IMR-90 (cell line): ENCODE measurements around the gene DISC1. TPM values are rescaled to one million over a fixed set of nuclear protein-coding genes. Genes with fewer than 3 reads are reported as not detected.

Experiments used
- ATAC-seq: fragments of 200-7000 bp; cut with Tn5 transposase; 2 replicates; pipeline ENCODE4 v1.9.1; 2020; ENCODE audit warnings: low read depth, mild to moderate bottlenecking, moderate library complexity
- BruUV-seq: library from RNA; stranded (reverse); fragments of 400-500 nt; replicated peaks from 2 replicates; lab custom pipeline; 2021; lab: Mats Ljungman, UMichigan
- CTCF ChIA-PET: fragments of 300-600 bp; formaldehyde crosslinking; extraction: SDS; loops from one replicate; lab custom pipeline; 2021; ENCODE audit warnings: antibody characterized with exemption; lab: Yijun Ruan, JAX
- POLR2A ChIA-PET: fragments of 300-600 bp; sonication (Branson Sonifier 250); formaldehyde crosslinking; loops from one replicate; lab custom pipeline; 2022; ENCODE audit warnings: antibody characterized with exemption; ENCODE audit not compliant: unreplicated experiment; lab: Charles Lee
- DNase-seq: peaks from one replicate; pipeline ENCODE4 v3.0.0; 2013
- H2AFZ ChIP-seq: replicated peaks from 2 replicates; pipeline ENCODE3; 2013; ENCODE audit warnings: low read length, mild to moderate bottlenecking; ENCODE audit not compliant: poor library complexity
- H2AK5ac ChIP-seq: 2 replicates; pipeline ENCODE4 v1.6.1; 2013; ENCODE audit warnings: low read depth, low read length, inconsistent platforms
- H2AK9ac ChIP-seq: replicated peaks from 2 replicates; pipeline ENCODE3; 2013; ENCODE audit warnings: mild to moderate bottlenecking, low read depth, low read length, moderate library complexity; ENCODE audit not compliant: poor library complexity
- H2BK120ac ChIP-seq: 2 replicates; pipeline ENCODE4 v1.6.1; 2013; ENCODE audit warnings: low read depth, low read length, inconsistent platforms
- H2BK15ac ChIP-seq: 3 replicates; pipeline ENCODE4 v1.6.1; 2013; ENCODE audit warnings: low read depth, low read length, inconsistent platforms
- H2BK20ac ChIP-seq: 2 replicates; pipeline ENCODE4 v1.6.1; 2013; ENCODE audit warnings: low read depth, mild to moderate bottlenecking, inconsistent platforms, low read length, moderate library complexity
- H2BK5ac ChIP-seq: 2 replicates; pipeline ENCODE4 v1.6.1; 2013; ENCODE audit warnings: mild to moderate bottlenecking, low read depth, low read length, inconsistent platforms; ENCODE audit not compliant: poor library complexity, severe bottlenecking
- H3K14ac ChIP-seq: replicated peaks from 2 replicates; pipeline ENCODE4 v1.6.1; 2013; ENCODE audit warnings: low read depth, low read length, inconsistent platforms
- H3K18ac ChIP-seq: 2 replicates; pipeline ENCODE4 v1.6.1; 2013; ENCODE audit warnings: low read depth, low read length, control low read depth
- H3K23ac ChIP-seq: 2 replicates; pipeline ENCODE4 v1.6.1; 2013; ENCODE audit warnings: low read depth, low read length, inconsistent platforms
- H3K27ac ChIP-seq: 2 replicates; pipeline ENCODE4 v1.5.1; 2013; ENCODE audit warnings: mild to moderate bottlenecking, control low read depth, low read length; ENCODE audit not compliant: insufficient read depth
- H3K27me3 ChIP-seq: 2 replicates; pipeline ENCODE4 v1.6.1; 2013; ENCODE audit warnings: low read length; ENCODE audit not compliant: control insufficient read depth, insufficient read depth
- H3K36me3 ChIP-seq: 2 replicates; pipeline ENCODE4 v1.6.1; 2013; ENCODE audit warnings: low read length, mixed read lengths; ENCODE audit not compliant: control insufficient read depth, insufficient read depth
- H3K4ac ChIP-seq: 2 replicates; pipeline ENCODE4 v1.6.1; 2013; ENCODE audit warnings: low read depth, low read length, inconsistent platforms
- H3K4me1 ChIP-seq: 2 replicates; pipeline ENCODE4 v1.6.1; 2013; ENCODE audit warnings: low read length, mixed read lengths; ENCODE audit not compliant: control insufficient read depth, insufficient read depth
- H3K4me2 ChIP-seq: 2 replicates; pipeline ENCODE4 v1.6.1; 2013; ENCODE audit warnings: low read depth, mild to moderate bottlenecking, control low read depth, low read length, moderate library complexity
- H3K4me3 ChIP-seq: 2 replicates; pipeline ENCODE4 v1.5.1; 2013; ENCODE audit warnings: low read depth, mild to moderate bottlenecking, control low read depth, low read length, moderate library complexity; ENCODE audit not compliant: insufficient read depth
- H3K56ac ChIP-seq: 2 replicates; pipeline ENCODE4 v1.6.1; 2013; ENCODE audit warnings: low read length, inconsistent platforms; ENCODE audit not compliant: insufficient read depth; ENCODE audit errors: extremely low read depth
- H3K79me1 ChIP-seq, 2 experiments: 2 replicates each; pipeline ENCODE4 v1.6.1; 2013; ENCODE audit warnings: low read length in 2 of 2, inconsistent platforms in 1 of 2, low read depth in 1 of 2
- H3K9ac ChIP-seq: 2 replicates; pipeline ENCODE4 v1.6.1; 2013; ENCODE audit warnings: low read depth, low read length, control low read depth
- H3K9me1 ChIP-seq: 2 replicates; pipeline ENCODE4 v1.6.1; 2013; ENCODE audit warnings: low read length, inconsistent platforms; ENCODE audit not compliant: insufficient read depth
- H3K9me3 ChIP-seq: 2 replicates; pipeline ENCODE4 v1.6.1; 2013; ENCODE audit warnings: low read length; ENCODE audit not compliant: control insufficient read depth, insufficient read depth
- H4K20me1 ChIP-seq: 2 replicates; pipeline ENCODE4 v1.6.1; 2013; ENCODE audit warnings: low read length, inconsistent platforms; ENCODE audit not compliant: insufficient read depth
- H4K5ac ChIP-seq: 2 replicates; pipeline ENCODE4 v1.6.1; 2013; ENCODE audit warnings: mild to moderate bottlenecking, low read depth, low read length, control low read depth
- H4K8ac ChIP-seq, 2 experiments: 2 replicates each; pipeline ENCODE4 v1.6.1; 2013; ENCODE audit warnings: low read depth in 2 of 2, low read length in 2 of 2, control low read depth in 1 of 2, inconsistent platforms in 1 of 2
- H4K91ac ChIP-seq: 2 replicates; pipeline ENCODE4 v1.6.1; 2013; ENCODE audit warnings: low read depth, low read length, inconsistent platforms; ENCODE audit not compliant: insufficient read depth
- BHLHE40 ChIP-seq: fragments of 150-350 bp; IDR thresholded peaks from 2 replicates; pipeline ENCODE4 v1.6.1; 2016; ENCODE audit warnings: mild to moderate bottlenecking, low read depth, low read length
- CEBPB ChIP-seq: IDR thresholded peaks from 2 replicates; pipeline ENCODE4 v1.6.1; 2012; ENCODE audit warnings: low read depth, low read length, improper control_type of control experiment
- CHD1 ChIP-seq: IDR thresholded peaks from 2 replicates; pipeline ENCODE4 v1.6.1; 2012; ENCODE audit warnings: low read depth, low read length, improper control_type of control experiment
- FOS ChIP-seq: fragments of 150-350 bp; IDR thresholded peaks from 2 replicates; pipeline ENCODE4 v1.6.1; 2016; ENCODE audit warnings: low read depth, low read length
- MAFK ChIP-seq: IDR thresholded peaks from 2 replicates; pipeline ENCODE4 v1.6.1; 2012; ENCODE audit warnings: low read depth, low read length, improper control_type of control experiment
- MAZ ChIP-seq: IDR thresholded peaks from 2 replicates; pipeline ENCODE4 v1.6.1; 2012; ENCODE audit warnings: low read depth, mild to moderate bottlenecking, low read length, improper control_type of control experiment, moderate library complexity, borderline replicate concordance
- NFE2L2 ChIP-seq: fragments of 150-350 bp; IDR thresholded peaks from 2 replicates; pipeline ENCODE4 v1.6.1; 2016; ENCODE audit warnings: low read depth, mild to moderate bottlenecking, low read length
- POLR2A ChIP-seq: IDR thresholded peaks from 2 replicates; pipeline ENCODE4 v1.6.1; 2012; ENCODE audit warnings: mild to moderate bottlenecking, low read depth, low read length
- RCOR1 ChIP-seq: IDR thresholded peaks from 2 replicates; pipeline ENCODE4 v1.6.1; 2012; ENCODE audit warnings: mild to moderate bottlenecking, low read length, improper control_type of control experiment; ENCODE audit not compliant: insufficient replicate concordance
- RFX5 ChIP-seq: IDR thresholded peaks from 2 replicates; pipeline ENCODE4 v1.8.0; 2012; ENCODE audit warnings: low read depth, mild to moderate bottlenecking, low read length, moderate library complexity
- SMC3 ChIP-seq: fragments of 150-350 bp; IDR thresholded peaks from 2 replicates; pipeline ENCODE4 v1.6.1; 2016; ENCODE audit warnings: low read depth, mild to moderate bottlenecking, antibody characterized with exemption, low read length, moderate library complexity
- WGBS, 2 experiments: methylation state at CpG; one replicate each; pipeline versions ENCODE4 v1.1.5 to v1.1.7; 2013; ENCODE audit warnings: missing lambda C conversion rate in 2 of 2; ENCODE audit not compliant: insufficient read length in 1 of 2; ENCODE audit errors: extremely low coverage in 2 of 2; 5-methylcytosine and 5-hydroxymethylcytosine counted together
- dilution Hi-C: fragments of 300-500 bp; cut with HindIII; formaldehyde crosslinking; loops from one replicate; pipeline ENCODE4 v1.14.3; 2018; ENCODE audit warnings: low sequenced_read_pairs; ENCODE audit not compliant: unreplicated experiment
- in situ Hi-C: fragments of 300-500 bp; cut with MboI; formaldehyde crosslinking; loops from 3 replicates; pipeline ENCODE4 v1.14.3; 2019; ENCODE audit warnings: low sequenced_read_pairs, inconsistent platforms, mixed read lengths
- intact Hi-C: fragments of 100-400 bp; cut with micrococcal nuclease; formaldehyde crosslinking; loops from 2 replicates; pipeline ENCODE4 v1.10.0; 2022
- polyA plus RNA-seq, 3 experiments: library from polyadenylated mRNA; depleted of rRNA; stranded (reverse); fragments of >200 nt; gene quantifications; 2 replicates each; pipeline ENCODE4 v1.2.3, GENCODE V29; 2012; ENCODE audit warnings: low replicate concordance in 1 of 3
- total RNA-seq: library from RNA; depleted of rRNA; stranded (reverse); fragments of >200 nt; gene quantifications from 2 replicates; pipeline ENCODE4 v1.2.3, GENCODE V29; 2012
- TF ChIP-seq, protein P1 (sequence below): conservative IDR thresholded peaks from 2 replicates; pipeline ENCODE4 v1.5.1; 2012; ENCODE audit warnings: mild to moderate bottlenecking, low read depth, low read length, improper control_type of control experiment
- TF ChIP-seq, protein P2 (sequence below): fragments of 150-350 bp; IDR thresholded peaks from 2 replicates; pipeline ENCODE4 v1.6.1; 2017; ENCODE audit warnings: mild to moderate bottlenecking, antibody characterized with exemption, low read length, low read depth

DISC1 gene
- total and polyA plus RNA-seq, 2 of the 4 experiments (the other 2 are of a cell fraction), result 2.2 to 7.0 TPM

DNA sequence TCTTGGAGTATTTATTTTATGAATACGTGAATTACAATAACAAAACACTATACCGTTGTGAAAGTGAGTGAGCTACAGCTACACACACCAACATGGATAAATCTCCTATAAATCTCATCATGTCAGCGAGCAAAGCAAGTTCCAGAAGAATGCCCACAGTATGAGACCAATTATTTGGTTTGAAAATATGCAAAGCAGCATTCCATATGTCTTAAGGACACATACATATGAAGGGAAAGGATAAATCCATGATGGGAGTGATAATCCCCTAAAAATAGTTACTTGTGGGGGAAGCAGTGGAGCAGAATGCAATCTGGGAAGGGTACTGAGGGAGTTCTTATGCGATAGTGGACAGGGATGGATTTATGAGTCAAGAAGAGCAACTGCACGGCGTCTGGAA, 261.3 kb downstream of the DISC1 start:
- no peak overlapping the region for H2AFZ ChIP-seq
- no TSS peak for BruUV-seq
- no CpG with 5 or more reads among the region's 6 CpGs for WGBS, 2 experiments
- H3K14ac ChIP-seq, result peak overlapping the region; percentile 37; the same call in 1 of the 2 replicates
- no peak overlapping the region for H2AK5ac ChIP-seq
- H4K8ac ChIP-seq, result no peak overlapping the region
- H3K4me2 ChIP-seq, result no peak overlapping the region
- ATAC-seq, result no peak
- H2BK120ac ChIP-seq, result no peak overlapping the region; the same call in 1 of the 2 replicates
- H2AK9ac ChIP-seq, result no peak overlapping the region
- no peak overlapping the region for H4K91ac ChIP-seq
- CTCF ChIA-PET, result no interaction called here
- no peak overlapping the region for H3K4ac ChIP-seq
- H3K4me3 ChIP-seq, result no peak overlapping the region
- H3K9me3 ChIP-seq, result no peaks in the 10 kb centered on the region
- intact Hi-C loops (no loop called here), in situ Hi-C loops (no loop called here), dilution Hi-C loops (no loop called here)
- no peaks in the 10 kb centered on the region; a peak in 1 of 4 replicates for H3K79me1 ChIP-seq
- TF ChIP-seq FOS (no peak), CHD1 (no peak), SMC3 (no peak), POLR2A (no peak), MAZ (no peak), RFX5 (no peak), BHLHE40 (no peak), CEBPB (no peak), NFE2L2 (no peak), MAFK (no peak), RCOR1 (no peak)
- TF ChIP-seq, protein P1, sequence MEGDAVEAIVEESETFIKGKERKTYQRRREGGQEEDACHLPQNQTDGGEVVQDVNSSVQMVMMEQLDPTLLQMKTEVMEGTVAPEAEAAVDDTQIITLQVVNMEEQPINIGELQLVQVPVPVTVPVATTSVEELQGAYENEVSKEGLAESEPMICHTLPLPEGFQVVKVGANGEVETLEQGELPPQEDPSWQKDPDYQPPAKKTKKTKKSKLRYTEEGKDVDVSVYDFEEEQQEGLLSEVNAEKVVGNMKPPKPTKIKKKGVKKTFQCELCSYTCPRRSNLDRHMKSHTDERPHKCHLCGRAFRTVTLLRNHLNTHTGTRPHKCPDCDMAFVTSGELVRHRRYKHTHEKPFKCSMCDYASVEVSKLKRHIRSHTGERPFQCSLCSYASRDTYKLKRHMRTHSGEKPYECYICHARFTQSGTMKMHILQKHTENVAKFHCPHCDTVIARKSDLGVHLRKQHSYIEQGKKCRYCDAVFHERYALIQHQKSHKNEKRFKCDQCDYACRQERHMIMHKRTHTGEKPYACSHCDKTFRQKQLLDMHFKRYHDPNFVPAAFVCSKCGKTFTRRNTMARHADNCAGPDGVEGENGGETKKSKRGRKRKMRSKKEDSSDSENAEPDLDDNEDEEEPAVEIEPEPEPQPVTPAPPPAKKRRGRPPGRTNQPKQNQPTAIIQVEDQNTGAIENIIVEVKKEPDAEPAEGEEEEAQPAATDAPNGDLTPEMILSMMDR, result no peak
- TF ChIP-seq, protein P2, sequence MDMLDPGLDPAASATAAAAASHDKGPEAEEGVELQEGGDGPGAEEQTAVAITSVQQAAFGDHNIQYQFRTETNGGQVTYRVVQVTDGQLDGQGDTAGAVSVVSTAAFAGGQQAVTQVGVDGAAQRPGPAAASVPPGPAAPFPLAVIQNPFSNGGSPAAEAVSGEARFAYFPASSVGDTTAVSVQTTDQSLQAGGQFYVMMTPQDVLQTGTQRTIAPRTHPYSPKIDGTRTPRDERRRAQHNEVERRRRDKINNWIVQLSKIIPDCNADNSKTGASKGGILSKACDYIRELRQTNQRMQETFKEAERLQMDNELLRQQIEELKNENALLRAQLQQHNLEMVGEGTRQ, result no peak
- H3K27me3 ChIP-seq, result no peaks in the 10 kb centered on the region
- peaks cover 2% of the 10 kb centered on the region; the same call in 1 of the 2 replicates for H3K4me1 ChIP-seq
- H2BK20ac ChIP-seq, result no peak overlapping the region
- no peak overlapping the region for H4K5ac ChIP-seq
- no peaks in the 10 kb centered on the region; the same call in 1 of the 2 replicates for H3K9me1 ChIP-seq
- no peaks in the 10 kb centered on the region for H3K36me3 ChIP-seq
- no peak overlapping the region for H3K23ac ChIP-seq
- DNase-seq, result no peak
- no peak overlapping the region for H3K9ac ChIP-seq
- H2BK15ac ChIP-seq, result no peak overlapping the region
- POLR2A ChIA-PET, result no interaction called here
- H3K56ac ChIP-seq, result no peak overlapping the region
- no peak overlapping the region for H3K27ac ChIP-seq
- H4K20me1 ChIP-seq, result no peaks in the 10 kb centered on the region; the same call in 1 of the 2 replicates
- no peak overlapping the region for H3K18ac ChIP-seq
- no peak overlapping the region for H2BK5ac ChIP-seq
